ENCODE data around the gene LRRN1.

- TF ChIP-seq CTCF (IDR thresholded peaks at IDR 0.05) (no peak), POLR2A (IDR thresholded peaks at IDR 0.05) (no peak), POLR2AphosphoS5 (IDR thresholded peaks at IDR 0.05) (no peak)
Measured at GRCh38 chr3:3806092-3806491, 6.9 kb downstream of the LRRN1 start.
